ENCODE measurements around the gene SGIP1. TPM values are rescaled to one million over a fixed set of nuclear protein-coding genes. Genes with fewer than 3 reads are reported as not detected.

The SGIP1 gene
- total RNA-seq, 3 donors from 2014 or later = 0.65 to 7.3 (median 0.93) TPM

DNA sequence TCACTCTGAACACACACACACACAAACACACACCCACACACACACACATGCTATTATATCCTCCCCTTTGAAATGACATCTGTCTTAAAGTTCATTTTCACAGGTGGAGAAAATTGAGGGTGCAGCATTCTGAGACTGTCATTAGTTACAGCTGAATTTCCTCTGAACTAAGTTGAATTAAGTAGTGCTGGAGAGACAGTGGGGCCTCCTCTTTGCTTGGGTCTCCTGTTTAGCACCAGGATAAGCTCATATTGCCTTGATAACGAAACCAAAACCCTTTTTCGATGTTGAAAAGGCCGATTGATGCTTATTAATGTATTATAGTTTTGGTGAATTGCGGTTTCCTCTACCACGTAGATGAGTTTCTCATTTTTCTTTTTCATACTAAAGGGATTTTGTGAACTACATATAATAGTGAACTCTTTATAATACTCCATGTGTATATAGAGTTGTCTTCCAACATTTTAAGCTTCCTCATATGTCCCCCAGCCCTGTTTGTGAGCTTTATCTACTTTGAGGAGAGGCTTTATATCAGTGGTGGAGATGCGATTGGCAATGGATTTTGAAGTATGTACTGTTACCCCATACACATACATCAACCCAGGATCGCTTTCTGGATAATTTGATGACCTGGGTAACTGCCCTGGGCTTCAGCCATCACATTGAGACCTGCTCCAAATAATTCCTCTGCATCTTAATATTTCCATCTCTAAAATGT is 235.7 kb downstream of the SGIP1 start:
- DNase-seq = no peak
- intact Hi-C loops (cut with DNase I, micrococcal nuclease) = loop anchor here (10.0 kb wide), 1 partner anchor 375 kb away; no protein-coding TSS in a partner anchor

DNA sequence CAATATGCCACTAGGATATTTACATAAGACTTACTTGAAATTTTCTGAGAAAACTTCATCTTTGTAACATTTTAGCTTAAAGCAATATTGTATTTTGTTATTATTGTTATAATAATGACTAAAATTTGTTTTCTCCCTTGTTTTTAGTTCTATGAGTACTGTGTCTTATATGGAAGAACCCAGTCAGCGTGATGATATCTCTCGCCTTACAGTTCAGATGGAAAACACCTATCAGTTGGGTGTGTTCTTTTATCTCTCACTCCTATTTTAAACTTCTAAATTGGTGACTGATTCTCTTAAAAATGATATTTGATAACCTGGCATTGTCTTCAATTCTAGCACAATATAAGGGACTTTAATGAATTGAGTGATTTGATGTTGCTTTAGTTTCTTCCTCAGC is 236.3 kb downstream of the SGIP1 start:
- Histone ChIP-seq H3K4me3 (no peak overlapping the region), H3K4me1 (ENCODE audit: low read depth) (no peaks in the 10 kb centered on the region), H3K9me3 (no peaks in the 10 kb centered on the region), H3K36me3 (ENCODE audit: low read depth) (no peaks in the 10 kb centered on the region)
- ATAC-seq (no peak), DNase-seq (no peak)
- intact Hi-C loops (cut with DNase I, micrococcal nuclease) = no loop called here
- TF ChIP-seq, protein P1, sequence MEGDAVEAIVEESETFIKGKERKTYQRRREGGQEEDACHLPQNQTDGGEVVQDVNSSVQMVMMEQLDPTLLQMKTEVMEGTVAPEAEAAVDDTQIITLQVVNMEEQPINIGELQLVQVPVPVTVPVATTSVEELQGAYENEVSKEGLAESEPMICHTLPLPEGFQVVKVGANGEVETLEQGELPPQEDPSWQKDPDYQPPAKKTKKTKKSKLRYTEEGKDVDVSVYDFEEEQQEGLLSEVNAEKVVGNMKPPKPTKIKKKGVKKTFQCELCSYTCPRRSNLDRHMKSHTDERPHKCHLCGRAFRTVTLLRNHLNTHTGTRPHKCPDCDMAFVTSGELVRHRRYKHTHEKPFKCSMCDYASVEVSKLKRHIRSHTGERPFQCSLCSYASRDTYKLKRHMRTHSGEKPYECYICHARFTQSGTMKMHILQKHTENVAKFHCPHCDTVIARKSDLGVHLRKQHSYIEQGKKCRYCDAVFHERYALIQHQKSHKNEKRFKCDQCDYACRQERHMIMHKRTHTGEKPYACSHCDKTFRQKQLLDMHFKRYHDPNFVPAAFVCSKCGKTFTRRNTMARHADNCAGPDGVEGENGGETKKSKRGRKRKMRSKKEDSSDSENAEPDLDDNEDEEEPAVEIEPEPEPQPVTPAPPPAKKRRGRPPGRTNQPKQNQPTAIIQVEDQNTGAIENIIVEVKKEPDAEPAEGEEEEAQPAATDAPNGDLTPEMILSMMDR (IDR thresholded peaks at IDR 0.05) = no peak

More for the DNA sequence above, 235.7 kb downstream of the SGIP1 start:
- TF ChIP-seq, protein P1 (IDR thresholded peaks at IDR 0.05) = no peak
- Histone ChIP-seq H3K9me3 (no peaks in the 10 kb centered on the region), H3K36me3 (ENCODE audit: low read depth) (no peaks in the 10 kb centered on the region), H3K4me3 (no peak overlapping the region), H3K4me1 (ENCODE audit: low read depth) (no peaks in the 10 kb centered on the region)
- no peak for ATAC-seq

DNA sequence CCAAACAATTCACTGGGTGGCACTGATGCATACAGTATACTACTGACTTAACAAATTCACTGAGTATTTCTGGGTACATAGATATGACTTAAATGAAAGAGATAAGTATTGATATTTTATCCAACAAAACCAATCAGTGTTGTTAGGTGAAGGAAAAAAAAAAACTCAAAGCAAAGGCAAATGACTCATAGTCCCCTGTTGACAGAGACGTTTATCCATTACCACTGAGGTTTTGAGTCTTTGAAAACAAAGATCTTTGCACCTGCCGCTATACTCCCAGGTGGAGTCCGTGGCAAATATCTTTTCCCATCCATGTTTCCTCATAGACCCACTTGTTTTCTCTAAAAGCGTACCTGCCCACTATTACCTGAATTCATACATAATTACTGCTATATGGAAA is 236.7 kb downstream of the SGIP1 start:
- Histone ChIP-seq H3K4me3 (no peak overlapping the region), H3K4me1 (ENCODE audit: low read depth) (no peaks in the 10 kb centered on the region), H3K36me3 (ENCODE audit: low read depth) (no peaks in the 10 kb centered on the region), H3K9me3 (no peaks in the 10 kb centered on the region)
- TF ChIP-seq, protein P1 (IDR thresholded peaks at IDR 0.05) = no peak
- ATAC-seq (no peak), DNase-seq (no peak)
- intact Hi-C loops (cut with DNase I, micrococcal nuclease) = no loop called here

DNA sequence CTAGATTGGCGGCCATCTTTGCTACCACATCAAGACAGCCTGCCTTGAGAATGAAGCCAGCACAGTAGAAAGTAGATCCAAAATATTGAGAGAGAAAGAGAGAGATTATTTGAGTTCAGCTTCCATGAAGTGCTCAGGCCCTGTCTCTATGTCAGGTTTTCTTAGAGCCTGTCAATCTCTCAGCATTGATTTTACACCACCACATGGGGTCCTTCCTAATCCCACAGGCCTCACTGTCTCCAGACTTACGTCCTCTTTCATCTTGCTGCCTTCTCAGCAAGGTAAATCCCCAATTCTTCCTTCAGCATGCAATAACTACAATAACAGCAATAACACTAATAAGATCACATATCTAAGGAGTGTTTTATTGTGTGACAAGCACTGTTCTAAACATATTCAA is 239.3 kb downstream of the SGIP1 start:
- TF ChIP-seq, protein P1 (IDR thresholded peaks at IDR 0.05) = no peak
- Histone ChIP-seq H3K4me1 (ENCODE audit: low read depth) (no peaks in the 10 kb centered on the region), H3K9me3 (no peaks in the 10 kb centered on the region), H3K36me3 (ENCODE audit: low read depth) (no peaks in the 10 kb centered on the region), H3K4me3 (no peak overlapping the region)
- intact Hi-C loops (cut with DNase I, micrococcal nuclease) = no loop called here
- DNase-seq = no peak
- no peak for ATAC-seq

DNA sequence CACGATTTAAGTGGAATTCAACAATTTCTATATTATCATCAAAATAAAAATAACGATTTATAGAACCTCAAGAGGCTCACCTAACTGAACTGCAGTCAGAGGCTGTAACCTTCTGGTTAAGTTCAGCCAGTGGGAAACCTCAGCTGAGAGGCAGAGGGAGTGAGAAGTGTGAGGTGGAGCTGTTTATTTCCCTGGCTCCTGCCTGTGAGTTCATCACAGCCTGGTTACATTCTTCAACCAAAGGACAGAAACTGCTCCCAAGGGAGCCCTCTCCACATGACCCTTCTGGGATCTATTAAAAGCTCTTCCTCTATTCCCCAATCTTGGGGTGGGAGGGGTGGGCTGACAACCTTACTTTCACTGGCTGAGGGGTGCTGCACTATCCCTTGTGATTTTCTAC is 240.5 kb downstream of the SGIP1 start:
- Histone ChIP-seq H3K9me3 (no peaks in the 10 kb centered on the region), H3K4me3 (no peak overlapping the region), H3K36me3 (ENCODE audit: low read depth) (no peaks in the 10 kb centered on the region), H3K4me1 (ENCODE audit: low read depth) (no peaks in the 10 kb centered on the region)
- DNase-seq = no peak
- TF ChIP-seq, protein P1 (IDR thresholded peaks at IDR 0.05) = no peak
- no peak for ATAC-seq
- intact Hi-C loops (cut with DNase I, micrococcal nuclease) = no loop called here

All from mucosa of descending colon (tissue), 3 donors.